Measurements from ENCODE around the gene LRP2.

The LRP2 gene

GRCh38 chr2:169077674-169078240 lies 284.6 kb downstream of the LRP2 start:
- DNase-seq (ENCODE audit: low read depth), result no peak
- in situ Hi-C loops (cut with HindIII; ENCODE audit: low sequenced_read_pairs), result no loop called here
- H3K4me3 ChIP-seq (ENCODE audit: low read depth, low read length), result no peak overlapping the region

More at GRCh38 chr2:169077674-169078240, 284.6 kb downstream of the LRP2 start:
- TF ChIP-seq, protein P1, sequence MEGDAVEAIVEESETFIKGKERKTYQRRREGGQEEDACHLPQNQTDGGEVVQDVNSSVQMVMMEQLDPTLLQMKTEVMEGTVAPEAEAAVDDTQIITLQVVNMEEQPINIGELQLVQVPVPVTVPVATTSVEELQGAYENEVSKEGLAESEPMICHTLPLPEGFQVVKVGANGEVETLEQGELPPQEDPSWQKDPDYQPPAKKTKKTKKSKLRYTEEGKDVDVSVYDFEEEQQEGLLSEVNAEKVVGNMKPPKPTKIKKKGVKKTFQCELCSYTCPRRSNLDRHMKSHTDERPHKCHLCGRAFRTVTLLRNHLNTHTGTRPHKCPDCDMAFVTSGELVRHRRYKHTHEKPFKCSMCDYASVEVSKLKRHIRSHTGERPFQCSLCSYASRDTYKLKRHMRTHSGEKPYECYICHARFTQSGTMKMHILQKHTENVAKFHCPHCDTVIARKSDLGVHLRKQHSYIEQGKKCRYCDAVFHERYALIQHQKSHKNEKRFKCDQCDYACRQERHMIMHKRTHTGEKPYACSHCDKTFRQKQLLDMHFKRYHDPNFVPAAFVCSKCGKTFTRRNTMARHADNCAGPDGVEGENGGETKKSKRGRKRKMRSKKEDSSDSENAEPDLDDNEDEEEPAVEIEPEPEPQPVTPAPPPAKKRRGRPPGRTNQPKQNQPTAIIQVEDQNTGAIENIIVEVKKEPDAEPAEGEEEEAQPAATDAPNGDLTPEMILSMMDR (IDR thresholded peaks at IDR 0.05; ENCODE audit: low read depth, low read length, missing control alignments), result no peak

Measured in astrocyte of the cerebellum (primary cell).